ENCODE results near the gene WDR26.
"Not testable (repeated sequence)": the region's sequence is repeated elsewhere in the genome, so short reads cannot be mapped to it uniquely, and the experiment has no call there.

Gene WDR26

DNA sequence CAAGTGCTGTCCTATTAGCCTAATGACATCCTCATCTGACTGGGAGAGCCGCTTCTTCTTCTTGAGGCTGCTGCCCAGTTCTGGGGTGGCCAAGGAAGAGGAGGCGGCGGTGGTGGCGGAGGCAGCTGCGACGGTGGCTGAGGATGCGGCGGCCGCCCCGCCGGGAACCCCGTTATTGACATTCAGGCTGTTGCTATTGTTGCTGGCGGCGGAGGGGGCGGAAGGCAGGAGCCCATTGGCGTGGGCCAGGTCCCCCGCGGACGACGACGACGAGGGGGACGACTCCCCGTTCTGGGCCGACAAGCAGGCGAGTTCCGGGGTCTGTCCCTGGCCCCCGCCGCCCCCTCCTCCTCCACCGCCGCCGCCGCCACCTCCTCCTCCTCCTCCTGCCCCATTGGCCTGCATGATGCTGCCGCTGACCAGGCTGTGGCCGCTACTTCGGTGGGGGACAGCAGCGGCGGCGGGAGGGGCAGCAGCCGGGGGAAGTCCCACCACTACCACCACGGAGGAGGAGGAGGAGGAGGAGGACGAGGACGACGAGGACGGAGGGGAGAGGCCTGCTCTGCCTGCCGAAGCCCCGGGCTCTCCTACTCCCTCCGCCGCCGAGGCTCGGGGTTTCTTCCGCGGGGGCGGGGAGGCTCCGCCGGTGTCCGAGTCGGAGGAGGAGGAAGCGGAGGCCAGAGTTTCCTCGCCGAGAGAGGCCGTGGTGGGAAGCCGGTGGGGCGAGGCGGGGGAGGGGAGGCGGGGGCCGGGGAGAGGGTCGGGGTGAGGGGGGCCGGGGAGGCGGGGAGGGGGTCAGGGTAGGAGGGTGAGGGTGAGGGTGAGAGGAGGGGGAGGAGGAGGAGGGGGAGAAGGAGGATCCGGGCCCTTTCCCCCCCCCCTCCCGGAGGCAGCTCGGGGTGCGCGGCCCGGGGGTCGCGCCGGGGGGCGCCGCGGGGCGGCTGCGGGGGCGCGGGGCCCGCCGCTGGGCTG is 610 bp downstream of the WDR26 start:
- DNase-seq (ENCODE audit: low read depth in 3 of 3) = peak in 1 of 3 donors; percentile 18

DNA sequence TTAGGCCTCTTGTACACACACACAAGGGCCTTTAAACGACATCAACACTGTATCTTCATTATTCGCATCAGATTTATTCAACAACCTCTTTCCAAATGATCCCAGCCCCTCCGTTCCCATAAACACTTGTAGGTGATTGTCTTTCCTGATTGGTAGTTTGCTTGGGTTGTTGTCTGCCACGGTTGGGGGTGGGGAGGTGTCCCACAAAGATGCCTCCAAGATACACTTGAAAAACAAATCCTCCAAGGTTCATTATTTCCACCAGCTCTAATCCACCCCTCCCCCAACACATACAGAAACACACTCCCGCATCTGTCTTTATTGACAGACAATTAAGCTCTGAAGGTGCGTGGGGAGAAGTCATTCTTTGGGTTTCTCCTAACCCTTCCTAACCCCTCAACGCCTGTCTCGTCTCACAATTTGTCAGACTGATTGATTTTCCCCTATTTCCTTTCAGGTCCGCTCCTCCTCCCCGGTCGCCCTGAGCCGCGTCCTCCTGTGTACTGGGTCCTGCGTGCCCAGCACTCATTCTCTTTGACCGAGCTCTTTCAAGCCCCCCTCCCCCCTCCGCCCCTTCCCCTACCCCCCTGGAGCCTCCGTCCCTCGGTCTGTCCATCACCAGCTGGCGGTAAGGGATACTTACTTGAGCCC is 1.4 kb downstream of the WDR26 start:
- DNase-seq (ENCODE audit: low read depth in 3 of 3) = peak in 1 of 3 donors; percentile 13

DNA sequence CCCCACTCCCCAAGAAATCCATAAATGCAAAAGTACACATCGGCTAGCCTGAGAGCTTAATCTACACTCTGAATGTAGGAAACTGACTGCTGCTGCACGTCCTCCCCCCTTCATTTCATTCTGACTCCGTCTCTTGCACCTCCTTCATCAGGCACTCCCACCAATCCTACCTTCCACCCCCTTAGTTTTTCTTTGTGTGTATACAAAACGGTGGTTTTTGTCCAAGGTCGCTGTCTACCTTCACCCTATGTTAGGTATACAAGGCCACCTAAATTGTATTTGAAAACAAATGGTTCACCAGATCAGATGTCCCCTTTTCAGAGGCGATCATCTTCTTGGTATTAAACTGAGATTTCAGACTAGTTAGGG is 1.9 kb downstream of the WDR26 start:
- DNase-seq (ENCODE audit: low read depth in 3 of 3) = no peak

DNA sequence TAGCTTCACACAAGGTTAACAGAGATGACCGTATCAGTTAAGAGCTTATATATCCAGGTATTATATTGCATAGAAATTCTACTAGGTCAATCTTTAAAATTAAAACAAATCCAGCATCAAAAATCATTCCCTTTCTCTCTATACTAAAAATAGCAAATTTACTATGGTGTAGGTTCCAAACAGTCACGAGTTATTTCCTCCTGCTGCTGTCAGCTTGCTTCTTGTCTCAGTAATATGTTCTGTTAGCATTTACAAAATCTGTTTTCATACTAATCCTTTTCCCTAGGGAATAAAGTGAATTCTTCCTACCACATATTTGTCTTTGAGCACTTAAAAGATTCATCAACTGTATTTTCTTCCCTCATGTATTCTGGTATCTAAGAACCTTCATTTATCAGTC is 2.5 kb downstream of the WDR26 start:
- no peak for DNase-seq (ENCODE audit: low read depth in 3 of 3)

DNA sequence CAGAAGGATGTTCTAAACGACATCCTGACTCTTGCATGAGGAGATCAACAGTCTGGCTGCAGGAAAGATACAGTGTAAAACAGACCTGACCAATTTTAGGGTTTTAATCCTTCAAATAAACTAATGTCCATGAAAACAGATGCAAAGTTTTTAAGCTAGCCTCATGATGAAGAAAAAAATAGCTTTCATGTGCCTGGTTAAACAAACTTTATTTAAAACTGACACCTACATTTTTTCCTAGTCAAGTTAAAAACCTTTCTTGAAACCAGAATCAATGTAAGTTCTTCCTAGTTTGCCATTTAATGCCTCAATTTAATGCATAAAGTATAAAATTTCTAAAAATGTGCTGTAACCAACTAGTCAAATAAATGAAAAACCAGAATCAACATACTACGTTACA is 2.9 kb downstream of the WDR26 start:
- no peak for DNase-seq (ENCODE audit: low read depth in 3 of 3)

DNA sequence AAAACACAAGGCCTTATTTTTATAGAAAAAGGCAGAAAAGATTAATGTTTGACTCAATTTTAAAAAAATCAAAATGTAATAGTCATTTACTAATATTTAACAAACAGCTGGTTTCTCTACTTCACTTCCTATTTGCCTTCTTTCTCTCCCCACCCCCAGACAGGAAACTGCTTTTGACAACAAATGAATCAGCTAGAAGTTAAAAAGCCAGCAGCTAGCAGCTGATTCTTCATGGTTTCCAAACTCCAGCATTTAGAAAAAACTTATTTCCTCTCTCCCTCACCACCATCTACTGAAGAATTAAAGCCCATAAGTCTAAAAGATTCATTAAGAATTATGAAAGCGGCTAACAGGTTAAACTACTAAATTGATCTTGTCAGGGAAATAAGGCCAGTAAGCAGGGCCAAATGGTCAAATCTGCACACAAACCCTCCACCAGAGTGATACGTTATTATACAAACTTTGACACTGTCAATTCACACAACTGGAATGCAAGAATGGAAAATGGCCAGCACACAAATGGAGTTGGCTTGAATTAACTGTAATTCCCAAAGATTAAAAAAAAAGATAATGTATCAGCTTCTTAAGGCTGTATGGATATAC is 4.0 kb downstream of the WDR26 start:
- DNase-seq (ENCODE audit: low read depth in 3 of 3) = peak in 1 of 3 donors; percentile 17

DNA sequence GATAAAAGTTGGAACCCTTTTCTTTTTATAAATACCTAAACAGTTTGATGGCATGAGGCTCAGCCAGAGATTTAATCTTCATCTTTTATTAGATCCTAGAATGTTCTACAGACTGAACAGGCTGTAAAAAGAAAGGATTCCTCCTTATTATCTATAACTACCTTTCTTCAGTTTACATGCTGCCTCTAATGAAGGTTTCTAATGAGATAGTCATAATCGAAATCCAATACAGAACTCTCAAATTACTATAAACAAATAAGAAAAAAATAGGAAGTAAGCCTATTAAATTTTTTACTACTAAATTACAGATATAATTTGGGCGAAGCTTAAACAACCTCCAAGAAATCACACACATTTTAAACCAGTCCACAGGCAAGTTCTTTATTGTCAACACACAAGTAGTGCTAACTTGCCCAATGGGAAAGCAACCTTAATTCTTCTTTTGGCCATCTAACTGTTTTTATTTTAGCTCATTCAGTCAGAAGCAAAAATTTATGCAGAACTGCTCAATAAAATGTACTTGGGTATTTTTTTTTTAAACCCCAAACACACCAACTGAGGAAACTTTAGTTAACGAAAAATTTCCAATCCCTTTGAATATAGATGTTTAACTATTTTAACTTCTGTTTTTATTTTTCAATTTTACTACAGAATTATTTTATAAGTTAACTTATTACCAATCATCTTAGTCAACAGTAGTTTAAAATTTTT is 4.8 kb downstream of the WDR26 start:
- no peak for DNase-seq (ENCODE audit: low read depth in 3 of 3)

DNA sequence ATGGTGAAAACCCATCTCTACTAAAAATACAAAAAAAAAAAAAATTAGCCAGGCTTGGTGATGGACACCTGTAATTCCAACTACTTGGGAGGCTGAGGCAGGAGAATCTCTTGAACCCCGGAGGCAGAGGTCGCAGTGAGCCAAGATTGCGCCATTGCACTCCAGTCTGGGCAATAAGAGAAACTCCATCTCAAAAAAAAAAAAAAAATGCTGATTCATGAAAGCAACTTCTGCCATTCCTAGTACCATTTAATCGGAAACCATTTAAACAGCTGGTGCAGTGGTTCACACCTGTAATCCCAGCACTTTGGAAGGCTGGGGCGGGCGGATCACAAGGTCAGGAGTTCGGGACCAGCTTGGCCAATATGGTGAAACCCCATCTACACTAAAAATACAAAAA is 5.9 kb downstream of the WDR26 start:
- DNase-seq (ENCODE audit: low read depth in 3 of 3) = not testable (repeated sequence)

DNA sequence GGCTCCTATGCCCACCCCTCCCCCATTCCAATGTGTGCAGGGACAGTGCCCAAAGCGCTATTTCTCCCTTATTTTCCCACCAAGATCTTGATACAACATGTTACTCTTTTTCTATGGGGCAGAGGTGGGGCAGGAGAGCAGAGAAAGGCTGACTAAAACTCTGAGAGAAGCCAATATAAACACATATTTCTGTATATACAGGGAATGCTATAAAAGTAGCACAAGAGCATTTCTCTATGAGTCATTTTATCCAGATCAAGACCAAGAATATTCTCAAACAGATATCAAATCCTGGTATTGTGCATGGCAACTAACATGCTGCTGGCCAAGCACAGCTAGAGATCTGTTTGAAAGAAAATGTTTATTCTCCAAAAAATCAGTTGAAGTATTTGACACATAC is 7.3 kb downstream of the WDR26 start:
- no peak for DNase-seq (ENCODE audit: low read depth in 3 of 3)

DNA sequence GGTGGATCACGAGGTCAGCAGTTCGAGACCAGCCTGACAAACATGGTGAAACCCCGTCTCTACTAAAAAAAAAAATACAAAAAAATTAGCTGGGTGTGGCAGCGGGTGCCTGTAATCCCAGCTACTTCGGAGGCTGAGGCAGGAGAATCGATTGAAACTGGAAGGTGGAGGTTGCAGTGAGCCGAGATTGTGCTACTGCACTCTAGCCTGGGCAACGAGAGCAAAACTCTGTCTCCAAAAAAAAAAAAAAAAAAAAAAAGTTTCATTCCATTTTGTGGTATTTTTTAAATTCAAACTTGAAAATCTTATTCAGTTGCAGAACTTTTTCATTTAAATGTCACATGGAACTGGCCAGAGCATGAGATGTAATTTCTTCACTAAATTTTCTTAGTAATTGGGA is 7.7 kb downstream of the WDR26 start:
- not testable (repeated sequence) for DNase-seq (ENCODE audit: low read depth in 3 of 3)

DNA sequence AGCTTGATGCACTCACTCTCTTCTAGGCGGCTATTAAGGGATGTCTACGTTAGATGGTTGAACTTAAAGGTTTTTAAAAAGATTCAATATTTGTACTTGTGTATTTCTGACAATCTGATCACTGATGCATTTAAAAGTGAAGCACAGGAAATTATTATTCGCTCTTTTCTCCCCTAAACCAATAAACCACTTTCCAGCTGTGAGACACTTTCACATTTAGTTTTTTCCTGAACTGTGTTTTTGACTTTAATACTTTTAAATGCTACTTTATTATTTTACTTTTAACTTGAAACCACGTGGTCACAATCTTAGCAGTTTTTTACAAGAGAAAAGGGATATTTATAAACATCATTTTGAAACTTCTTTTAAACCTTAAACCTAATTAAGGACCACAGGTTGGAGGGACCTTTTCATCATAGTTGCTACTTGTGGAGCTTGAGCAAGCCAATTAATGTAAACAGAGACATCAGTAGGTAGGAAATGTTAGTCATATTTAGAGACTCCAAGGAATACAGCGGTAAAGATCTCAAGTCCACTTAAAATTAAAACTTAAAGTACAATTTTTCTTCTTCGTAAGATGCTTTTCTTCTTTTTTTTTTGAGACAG is 9.2 kb downstream of the WDR26 start:
- no peak for DNase-seq (ENCODE audit: low read depth in 3 of 3)

DNA sequence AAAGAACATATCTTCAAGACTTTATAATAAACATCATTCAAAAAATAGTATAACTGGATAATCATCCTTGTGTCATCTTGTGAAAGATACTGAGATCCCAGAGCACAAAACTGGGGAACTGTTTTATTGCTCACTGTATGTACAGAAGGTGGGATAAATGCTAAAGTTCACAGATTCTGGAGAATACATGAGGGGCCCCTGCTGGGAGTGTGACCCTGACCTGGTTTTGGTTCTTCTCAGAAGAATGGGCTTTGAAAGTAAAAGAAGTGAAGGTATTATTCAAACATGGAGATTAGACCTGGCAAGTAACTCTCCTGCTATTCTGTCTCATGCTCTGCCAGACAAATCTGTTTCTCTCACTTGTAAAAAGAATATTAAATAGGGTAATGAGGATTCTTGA is 14.5 kb downstream of the WDR26 start:
- no peak for DNase-seq (ENCODE audit: low read depth in 3 of 3)

DNA sequence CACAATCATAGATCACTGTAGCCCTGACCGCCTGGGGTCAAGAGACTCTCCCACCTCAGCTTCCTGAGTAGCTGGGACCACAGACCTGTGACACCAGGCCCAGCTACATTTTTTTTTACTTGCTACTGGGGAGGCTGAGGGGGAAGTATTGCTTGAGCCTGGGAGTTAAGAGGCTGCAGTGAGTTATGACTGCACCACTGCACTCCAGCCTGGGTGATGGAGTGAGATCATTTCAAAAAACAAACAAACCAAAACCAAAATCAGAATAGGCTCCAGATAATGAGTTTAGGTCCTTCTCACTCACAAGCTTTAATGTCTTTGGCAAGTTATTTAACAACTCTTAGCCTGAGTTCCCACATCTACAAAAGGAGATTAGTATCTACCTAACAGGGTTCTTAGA is 22.8 kb downstream of the WDR26 start:
- no peak for DNase-seq (ENCODE audit: low read depth in 3 of 3)

DNA sequence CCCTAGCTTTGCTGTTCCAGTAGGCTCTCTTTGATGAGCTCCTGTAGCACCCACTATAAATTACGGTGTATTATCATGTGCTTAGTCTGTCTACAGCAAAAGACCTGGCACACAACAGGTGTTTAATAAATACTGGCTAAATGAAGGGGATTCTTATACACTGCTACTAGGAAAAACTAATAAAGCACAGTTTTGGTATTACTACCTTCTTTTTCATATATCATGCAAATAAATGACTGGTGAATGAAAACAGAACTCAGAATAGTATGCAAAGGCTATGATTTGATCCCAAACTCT is 26.4 kb downstream of the WDR26 start:
- no peak for DNase-seq (ENCODE audit: low read depth in 3 of 3)

DNA sequence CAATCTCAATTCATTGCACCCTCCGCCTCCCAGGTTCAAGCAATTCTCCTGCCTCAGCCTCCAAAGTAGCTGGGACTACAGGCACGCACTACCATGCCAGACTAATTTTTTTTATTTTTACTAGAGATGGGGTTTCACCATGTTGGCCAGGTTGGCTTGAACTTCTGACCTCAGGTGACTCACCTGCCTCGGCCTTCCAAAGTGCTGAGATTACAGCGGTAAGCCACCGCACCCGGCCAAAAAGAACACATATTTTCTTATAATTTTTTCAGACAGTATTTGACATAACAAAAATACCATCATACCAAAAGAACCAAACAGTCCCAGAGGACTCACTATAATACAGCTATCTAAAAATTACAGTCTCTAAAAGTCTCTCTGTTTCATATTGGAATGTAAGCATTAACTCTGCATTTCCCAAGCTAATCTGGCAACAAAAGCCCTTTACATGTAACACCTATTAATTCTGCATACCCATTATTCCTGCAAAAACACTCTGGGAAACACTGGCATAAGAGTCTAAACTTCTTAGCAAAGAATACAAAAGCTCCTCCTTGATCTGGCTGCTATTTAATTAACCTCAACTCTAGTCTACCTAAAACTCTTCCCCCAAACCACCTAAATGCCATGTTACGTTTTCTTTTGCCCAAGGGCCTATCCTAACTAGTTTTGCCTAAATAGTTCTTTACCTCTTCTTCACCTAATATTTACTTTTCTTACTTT is 26.9 kb downstream of the WDR26 start:
- DNase-seq (ENCODE audit: low read depth in 3 of 3) = no peak

DNA sequence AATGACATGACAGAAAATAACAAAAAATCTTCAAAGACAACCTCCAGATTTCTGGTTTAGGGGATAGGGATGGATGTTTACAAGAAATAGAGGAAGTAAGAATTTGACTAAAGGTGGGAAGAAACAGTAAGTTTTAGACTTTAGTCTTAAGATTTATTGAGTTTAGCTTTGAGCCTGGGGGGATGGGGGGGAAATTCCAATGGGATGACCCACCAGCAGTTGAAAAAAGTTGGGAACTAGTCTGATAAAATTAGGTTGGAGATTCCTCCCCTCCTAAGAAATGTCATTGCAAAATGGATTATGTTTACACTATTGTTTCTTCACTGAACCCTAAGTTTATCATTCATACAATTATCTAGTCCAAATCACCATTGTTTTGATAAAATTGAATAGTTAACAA is 28.4 kb downstream of the WDR26 start:
- DNase-seq (ENCODE audit: low read depth in 3 of 3) = no peak

DNA sequence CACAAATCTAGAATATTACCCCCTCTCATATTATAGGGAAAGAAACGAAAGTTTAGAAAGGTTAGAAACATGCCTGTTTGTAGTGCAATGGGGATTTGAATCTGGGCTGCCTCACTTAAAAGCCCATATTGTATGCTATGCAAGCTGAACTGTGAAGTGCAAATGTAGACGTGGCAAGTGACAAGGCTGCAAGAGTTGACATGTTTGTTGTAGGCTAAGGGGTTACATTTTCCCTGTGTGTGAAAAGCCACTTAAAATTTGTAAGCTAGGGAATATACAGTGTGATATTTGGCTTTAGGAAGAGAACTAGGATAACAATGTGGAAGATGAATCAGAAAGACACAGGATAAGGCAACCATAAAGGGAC is 29.0 kb downstream of the WDR26 start:
- DNase-seq (ENCODE audit: low read depth in 3 of 3) = no peak

DNA sequence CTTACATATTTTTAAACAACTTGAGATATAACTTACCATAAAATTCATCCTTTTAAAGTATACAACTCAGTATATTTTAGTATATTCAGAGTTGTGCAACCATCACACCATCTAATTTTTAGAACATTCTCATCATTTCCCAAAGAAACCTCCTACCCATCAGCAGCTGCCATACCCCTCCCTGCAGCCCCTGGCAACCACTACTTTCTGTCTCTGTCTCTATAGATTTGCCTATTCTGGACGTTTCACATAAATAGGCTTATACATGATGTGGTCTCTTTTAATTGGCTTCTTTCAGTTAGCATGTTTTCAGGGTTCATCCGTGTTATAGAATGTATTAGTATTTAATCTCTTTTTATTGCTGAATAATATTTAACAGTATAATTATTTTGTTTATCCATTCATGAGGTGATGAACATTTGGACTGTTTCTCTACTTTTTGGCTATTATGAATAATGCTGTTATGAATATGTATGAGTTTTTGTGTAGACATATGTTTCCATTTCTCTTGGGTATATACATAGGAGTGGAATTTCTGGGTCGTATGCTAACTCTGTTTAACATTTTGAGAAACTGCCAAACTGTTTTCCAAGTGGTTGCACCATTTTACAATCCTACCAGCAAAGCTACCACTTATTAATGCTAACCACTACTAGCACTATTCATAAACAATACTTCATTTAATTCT is 29.5 kb downstream of the WDR26 start:
- DNase-seq (ENCODE audit: low read depth in 3 of 3) = no peak

DNA sequence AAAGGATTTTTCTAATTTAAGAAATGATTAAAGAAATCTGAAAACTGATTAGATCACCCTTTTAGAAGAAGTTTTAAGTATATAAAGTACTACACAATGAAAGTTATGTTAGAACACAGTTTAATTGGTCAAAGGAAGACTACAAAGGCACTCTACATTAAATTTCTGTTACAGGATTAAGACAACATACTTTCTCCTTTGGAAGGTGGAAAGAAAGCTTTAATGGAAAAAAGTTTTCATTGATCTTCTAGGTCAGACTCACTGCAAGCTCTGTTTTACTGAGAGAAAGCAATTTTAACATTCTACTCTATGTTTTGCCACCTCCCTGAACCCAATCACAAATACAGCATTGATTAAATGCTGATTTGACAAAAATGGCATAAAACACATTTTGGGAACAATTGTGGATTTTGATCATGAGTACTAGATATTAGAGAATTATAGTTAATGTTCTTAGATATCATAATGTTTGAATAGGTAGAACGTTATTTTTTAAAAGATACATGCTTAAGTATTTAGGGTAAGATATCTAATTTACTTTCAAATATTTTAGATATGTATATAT is 32.0 kb downstream of the WDR26 start:
- no peak for DNase-seq (ENCODE audit: low read depth in 3 of 3)

DNA sequence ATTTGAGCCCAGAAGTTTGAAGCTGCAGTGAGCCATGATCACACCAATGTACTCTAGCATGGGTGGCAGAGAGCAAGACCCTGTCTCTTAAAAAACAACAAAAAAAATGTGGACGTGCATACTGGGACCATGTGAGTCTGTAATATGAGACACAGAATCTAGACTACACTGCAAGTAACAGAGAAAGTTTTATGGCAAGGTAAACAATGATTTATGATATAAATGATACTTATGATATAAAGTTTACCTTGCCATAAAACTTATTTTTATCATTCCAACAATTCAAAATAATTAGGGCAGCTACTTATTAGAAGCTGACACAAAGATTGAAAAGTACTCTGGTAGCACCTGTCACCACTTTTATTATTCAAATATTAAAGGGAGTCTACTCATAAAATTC is 34.7 kb downstream of the WDR26 start:
- DNase-seq (ENCODE audit: low read depth in 3 of 3) = no peak
